Lower lobe of right lung (tissue), 2 donors: ENCODE data around the gene SMG9. TPM values are rescaled to one million over a fixed set of nuclear protein-coding genes. Genes with fewer than 3 reads are reported as not detected.
A peak's percentile ranks its signal among the peaks of the same experiment; 100 is the strongest.

ENCODE experiments used
- ATAC-seq, 2 donors: fragments of 200-7000 bp; cut with Tn5 transposase; one replicate each; pipeline ENCODE4 v1.9.1; 2020 to 2022; ENCODE audit warnings: mild to moderate bottlenecking in 2 of 2, moderate library complexity in 2 of 2
- DNase-seq: peaks from one replicate; pipeline ENCODE4 v3.0.0-alpha.2; 2020
- H3K27ac ChIP-seq: fragments of 200-600 bp; one replicate; pipeline ENCODE4 v1.8.0; 2022
- H3K27me3 ChIP-seq: fragments of 200-600 bp; one replicate; pipeline ENCODE4 v1.8.0; 2022; ENCODE audit warnings: low read depth
- H3K36me3 ChIP-seq: fragments of 200-600 bp; one replicate; pipeline ENCODE4 v1.8.0; 2022; ENCODE audit warnings: mild to moderate bottlenecking
- H3K4me1 ChIP-seq: fragments of 200-600 bp; one replicate; pipeline ENCODE4 v1.8.0; 2022
- H3K4me3 ChIP-seq: fragments of 200-600 bp; one replicate; pipeline ENCODE4 v1.8.0; 2022; ENCODE audit warnings: mild to moderate bottlenecking
- H3K9me3 ChIP-seq: fragments of 200-600 bp; one replicate; pipeline ENCODE4 v1.8.0; 2022
- CTCF ChIP-seq: fragments of 200-600 bp; IDR thresholded peaks from one replicate; pipeline ENCODE4 v1.8.0; 2022; ENCODE audit warnings: antibody characterized with exemption, mild to moderate bottlenecking
- intact Hi-C: fragments of 100-400 bp; cut with DNase I; formaldehyde crosslinking; loops from one replicate; pipeline ENCODE4 v1.11.0; 2022
- total RNA-seq: library from RNA; stranded (reverse); fragmentation: NEBNext Ultra II Directional; extraction: Animal tissue kit (Norgen Biotek cat#: 25700); gene quantifications from one replicate; pipeline ENCODE4 v1.2.1, GENCODE V29; 2021
- donor health status: DM: no; HTN: yes; CAD: no; lungs with severe emphysema.

Gene SMG9
- total RNA-seq, 1 donor from 2014 or later, result 47.3 TPM

- no peaks in the 10 kb centered on the region for H3K27me3 ChIP-seq
- peak overlapping the region; percentile 72 for H3K4me3 ChIP-seq
- H3K27ac ChIP-seq, result peak overlapping the region; percentile 99
- no peaks in the 10 kb centered on the region for H3K9me3 ChIP-seq
- no peak for TF ChIP-seq CTCF
- peaks cover 12% of the 10 kb centered on the region for H3K36me3 ChIP-seq
- peaks cover 48% of the 10 kb centered on the region for H3K4me1 ChIP-seq
- DNase-seq (peak; percentile 87), ATAC-seq (peak; percentile 73 to 80)
- intact Hi-C loops, result no loop called here
These were observed 567 bp upstream of the SMG9 start for GRCh38 chr19:43755256-43755801.

- H3K36me3 ChIP-seq, result peaks cover 24% of the 10 kb centered on the region
- ATAC-seq (no peak), DNase-seq (no peak)
- H3K27ac ChIP-seq, result peak overlapping the region; percentile 99
- H3K9me3 ChIP-seq, result no peaks in the 10 kb centered on the region
- H3K4me1 ChIP-seq, result peaks cover 44% of the 10 kb centered on the region
- TF ChIP-seq CTCF, result no peak
- H3K27me3 ChIP-seq, result no peaks in the 10 kb centered on the region
- intact Hi-C loops, result no loop called here
- peak overlapping the region; percentile 72 for H3K4me3 ChIP-seq
These were observed 584 bp downstream of the SMG9 start for GRCh38 chr19:43754253-43754502.

GRCh38 chr19:43752287-43752875 is 2.4 kb downstream of the SMG9 start:
- Histone ChIP-seq H3K4me1 (peaks cover 44% of the 10 kb centered on the region), H3K27me3 (no peaks in the 10 kb centered on the region), H3K9me3 (no peaks in the 10 kb centered on the region), H3K36me3 (peaks cover 42% of the 10 kb centered on the region), H3K27ac (peak overlapping the region; percentile 36), H3K4me3 (no peak overlapping the region)
- intact Hi-C loops, result no loop called here
- no peak for ATAC-seq
- no peak for TF ChIP-seq CTCF
- no peak for DNase-seq

GRCh38 chr19:43751466-43752220 is 3.1 kb downstream of the SMG9 start:
- no peak overlapping the region for H3K27ac ChIP-seq
- H3K27me3 ChIP-seq, result no peaks in the 10 kb centered on the region
- TF ChIP-seq CTCF, result no peak
- H3K4me1 ChIP-seq, result peaks cover 42% of the 10 kb centered on the region
- H3K9me3 ChIP-seq, result no peaks in the 10 kb centered on the region
- H3K4me3 ChIP-seq, result no peak overlapping the region
- intact Hi-C loops, result no loop called here
- DNase-seq (no peak), ATAC-seq (no peak)
- peaks cover 49% of the 10 kb centered on the region for H3K36me3 ChIP-seq

GRCh38 chr19:43749898-43750297 is 4.9 kb downstream of the SMG9 start:
- ATAC-seq (no peak), DNase-seq (no peak)
- intact Hi-C loops, result no loop called here
- no peak for TF ChIP-seq CTCF
- Histone ChIP-seq H3K9me3 (no peaks in the 10 kb centered on the region), H3K27me3 (no peaks in the 10 kb centered on the region), H3K4me1 (peaks cover 40% of the 10 kb centered on the region), H3K36me3 (peaks cover 66% of the 10 kb centered on the region), H3K4me3 (no peak overlapping the region), H3K27ac (no peak overlapping the region)
